Thoracic aorta endothelial cell (primary cell): Measurements from ENCODE around the gene LRP10. TPM values are rescaled to one million over a fixed set of nuclear protein-coding genes. Genes with fewer than 3 reads are reported as not detected.

ENCODE experiments used
- small RNA-seq: library from RNA; depleted of rRNA; stranded (forward); fragments of <200 nt; gene quantifications from one replicate; pipeline ENCODE3, GENCODE V24; 2012
- total RNA-seq: library from RNA; depleted of rRNA; stranded (reverse); fragments of >200 nt; gene quantifications from 2 replicates; pipeline ENCODE4 v1.2.3, GENCODE V29; 2012

LRP10 gene, protein sequence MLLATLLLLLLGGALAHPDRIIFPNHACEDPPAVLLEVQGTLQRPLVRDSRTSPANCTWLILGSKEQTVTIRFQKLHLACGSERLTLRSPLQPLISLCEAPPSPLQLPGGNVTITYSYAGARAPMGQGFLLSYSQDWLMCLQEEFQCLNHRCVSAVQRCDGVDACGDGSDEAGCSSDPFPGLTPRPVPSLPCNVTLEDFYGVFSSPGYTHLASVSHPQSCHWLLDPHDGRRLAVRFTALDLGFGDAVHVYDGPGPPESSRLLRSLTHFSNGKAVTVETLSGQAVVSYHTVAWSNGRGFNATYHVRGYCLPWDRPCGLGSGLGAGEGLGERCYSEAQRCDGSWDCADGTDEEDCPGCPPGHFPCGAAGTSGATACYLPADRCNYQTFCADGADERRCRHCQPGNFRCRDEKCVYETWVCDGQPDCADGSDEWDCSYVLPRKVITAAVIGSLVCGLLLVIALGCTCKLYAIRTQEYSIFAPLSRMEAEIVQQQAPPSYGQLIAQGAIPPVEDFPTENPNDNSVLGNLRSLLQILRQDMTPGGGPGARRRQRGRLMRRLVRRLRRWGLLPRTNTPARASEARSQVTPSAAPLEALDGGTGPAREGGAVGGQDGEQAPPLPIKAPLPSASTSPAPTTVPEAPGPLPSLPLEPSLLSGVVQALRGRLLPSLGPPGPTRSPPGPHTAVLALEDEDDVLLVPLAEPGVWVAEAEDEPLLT
- 94.7 and 101 TPM in 2 replicates for total RNA-seq

DNA sequence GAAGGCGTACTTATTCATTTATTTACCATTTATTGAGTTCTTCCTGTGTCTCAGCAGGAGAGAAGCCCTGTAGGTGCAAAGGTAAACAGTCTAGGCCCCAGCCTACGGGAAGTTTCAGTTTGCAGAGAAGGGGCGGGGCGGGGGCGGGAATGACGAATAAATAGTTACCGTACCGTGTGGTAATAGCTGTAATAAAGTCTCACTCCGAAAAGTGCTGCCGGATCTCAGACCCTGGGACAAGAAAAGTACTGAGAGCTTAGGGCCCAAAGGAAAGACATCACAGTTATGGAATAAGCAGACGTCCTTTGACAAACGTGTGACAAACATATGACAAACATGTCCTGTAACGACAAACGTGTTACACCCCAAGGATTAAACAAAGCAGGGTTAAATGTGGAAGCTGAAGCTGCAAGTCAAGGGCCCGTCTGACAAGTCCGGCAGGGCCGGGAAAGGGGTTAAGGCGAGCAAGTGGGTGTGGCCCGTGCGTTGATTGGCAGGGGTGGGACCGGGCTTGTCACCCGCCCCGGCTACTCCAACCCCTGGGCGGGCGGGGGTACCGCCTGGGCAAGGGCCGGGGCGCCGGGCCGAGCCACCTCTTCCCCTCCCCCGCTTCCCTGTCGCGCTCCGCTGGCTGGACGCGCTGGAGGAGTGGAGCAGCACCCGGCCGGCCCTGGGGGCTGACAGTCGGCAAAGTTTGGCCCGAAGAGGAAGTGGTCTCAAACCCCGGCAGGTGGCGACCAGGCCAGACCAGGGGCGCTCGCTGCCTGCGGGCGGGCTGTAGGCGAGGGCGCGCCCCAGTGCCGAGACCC, at the start of gene LRP10:
Gene LRP10 (plus strand): TSS at position 517 of the 809 bp plus-strand sequence. CDS start 564 bp downstream, outside the sequence.

DNA sequence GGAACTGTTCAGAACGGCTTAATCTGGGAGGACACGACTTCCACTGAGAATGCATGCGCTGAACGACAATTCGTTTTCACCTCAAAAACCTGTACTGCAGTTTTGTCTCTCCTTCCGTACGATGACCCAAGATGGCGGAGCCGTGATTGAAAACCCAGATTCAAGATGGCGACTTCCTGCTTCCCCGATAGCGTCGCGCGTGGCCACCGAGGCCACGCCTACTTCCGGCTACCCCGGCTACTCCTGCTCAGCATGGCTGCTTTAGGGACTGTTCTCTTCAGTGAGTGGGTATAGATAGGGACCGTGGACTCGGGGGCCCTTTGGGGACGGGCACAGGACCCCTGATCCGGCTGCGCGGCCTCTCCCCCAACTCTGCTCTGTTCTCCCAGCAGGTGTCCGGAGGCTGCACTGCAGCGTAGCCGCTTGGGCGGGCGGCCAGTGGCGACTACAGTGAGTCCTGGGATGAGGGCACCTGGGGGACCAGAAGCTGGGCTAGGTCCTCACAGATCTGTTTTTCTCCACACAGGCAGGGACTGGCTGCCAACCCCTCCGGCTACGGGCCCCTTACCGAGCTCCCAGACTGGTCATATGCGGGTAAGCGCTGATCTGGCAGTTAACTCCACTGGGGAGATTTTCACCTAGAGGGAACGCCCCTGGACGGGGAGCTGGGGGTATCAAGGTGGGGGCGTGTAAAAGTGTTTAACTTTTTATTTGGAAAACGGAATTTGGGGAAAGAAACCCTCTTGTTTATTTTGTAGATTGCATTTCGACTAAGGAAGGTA, 41.7 kb upstream of the LRP10 start, which contains the start of gene MRPL52:
Gene MRPL52 (plus strand): TSS at position 227 of the 782 bp plus-strand sequence. CDS start 26 bp downstream, at position 253.

DNA sequence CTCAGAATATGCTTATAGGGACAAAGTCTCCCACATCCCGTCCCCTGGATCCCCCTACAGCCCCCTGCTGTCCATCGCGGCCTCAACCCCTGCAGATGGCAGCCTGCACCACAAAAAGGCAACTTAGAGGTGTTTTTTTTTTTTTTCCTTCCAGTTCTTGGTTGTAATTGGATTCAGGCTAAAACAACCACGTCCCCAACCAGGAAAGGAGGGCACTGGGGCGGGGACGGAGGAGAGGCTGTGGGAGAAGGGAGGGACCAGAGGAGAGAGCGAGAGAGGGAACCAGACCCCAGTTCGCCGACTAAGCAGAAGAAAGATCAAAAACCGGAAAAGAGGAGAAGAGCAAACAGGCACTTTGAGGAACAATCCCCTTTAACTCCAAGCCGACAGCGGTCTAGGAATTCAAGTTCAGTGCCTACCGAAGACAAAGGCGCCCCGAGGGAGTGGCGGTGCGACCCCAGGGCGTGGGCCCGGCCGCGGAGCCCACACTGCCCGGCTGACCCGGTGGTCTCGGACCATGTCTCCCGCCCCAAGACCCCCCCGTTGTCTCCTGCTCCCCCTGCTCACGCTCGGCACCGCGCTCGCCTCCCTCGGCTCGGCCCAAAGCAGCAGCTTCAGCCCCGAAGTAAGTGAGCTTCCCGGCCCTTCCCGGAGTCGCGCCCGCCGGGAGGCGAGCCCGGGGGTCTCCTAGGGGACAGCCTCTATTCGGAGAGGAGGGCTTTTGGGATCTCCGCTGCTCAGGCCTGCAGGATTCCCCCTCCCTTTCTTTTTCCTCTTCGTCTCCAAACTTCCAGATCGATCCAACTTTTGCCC, 35.0 kb upstream of the LRP10 start, which contains the start of gene MMP14:
Gene MMP14 (plus strand): TSS at position 285 of the 813 bp plus-strand sequence. CDS start 233 bp downstream, at position 518.

DNA sequence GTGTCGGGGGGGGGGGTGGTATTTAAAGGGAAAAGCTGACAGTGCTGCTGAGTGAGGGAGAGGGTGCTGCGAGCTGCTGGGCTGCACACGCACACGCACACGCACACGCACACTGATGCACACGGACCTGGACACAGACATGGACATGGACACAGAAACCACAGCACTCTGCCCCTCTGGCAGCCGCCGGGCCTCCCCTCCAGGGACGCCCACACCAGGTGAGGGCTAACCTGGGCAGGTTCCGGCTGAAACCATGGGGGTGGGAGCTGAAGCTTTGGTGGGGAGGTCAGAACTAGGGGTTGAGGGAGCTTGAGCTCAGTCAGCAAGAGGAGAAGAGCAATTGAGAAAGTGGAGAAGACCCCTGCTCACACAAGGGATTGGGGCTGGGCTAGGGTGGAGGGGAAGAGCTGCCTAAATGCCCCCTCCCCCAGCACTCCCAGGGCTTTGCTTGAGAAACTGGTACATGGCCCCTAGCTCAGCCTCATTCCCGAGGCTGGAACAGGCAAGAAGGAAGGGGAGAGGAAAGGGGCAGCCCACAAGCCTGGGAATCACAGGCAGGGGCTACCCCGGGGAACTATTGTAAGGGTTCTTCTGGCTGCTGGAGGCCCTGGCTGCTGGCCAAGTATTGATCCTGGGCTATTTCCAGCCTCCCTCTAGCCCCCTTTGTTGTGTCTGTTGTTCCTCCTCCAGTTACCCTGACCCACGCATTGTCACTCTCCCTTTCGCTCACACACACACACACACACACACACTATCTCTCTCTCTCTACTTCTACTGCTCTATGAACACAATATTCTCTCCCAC, 11.8 kb downstream of the LRP10 start, which contains the start of gene REM2:
Gene REM2 (plus strand): TSS at position 50 of the 804 bp plus-strand sequence. CDS start 66 bp downstream, at position 116.

DNA sequence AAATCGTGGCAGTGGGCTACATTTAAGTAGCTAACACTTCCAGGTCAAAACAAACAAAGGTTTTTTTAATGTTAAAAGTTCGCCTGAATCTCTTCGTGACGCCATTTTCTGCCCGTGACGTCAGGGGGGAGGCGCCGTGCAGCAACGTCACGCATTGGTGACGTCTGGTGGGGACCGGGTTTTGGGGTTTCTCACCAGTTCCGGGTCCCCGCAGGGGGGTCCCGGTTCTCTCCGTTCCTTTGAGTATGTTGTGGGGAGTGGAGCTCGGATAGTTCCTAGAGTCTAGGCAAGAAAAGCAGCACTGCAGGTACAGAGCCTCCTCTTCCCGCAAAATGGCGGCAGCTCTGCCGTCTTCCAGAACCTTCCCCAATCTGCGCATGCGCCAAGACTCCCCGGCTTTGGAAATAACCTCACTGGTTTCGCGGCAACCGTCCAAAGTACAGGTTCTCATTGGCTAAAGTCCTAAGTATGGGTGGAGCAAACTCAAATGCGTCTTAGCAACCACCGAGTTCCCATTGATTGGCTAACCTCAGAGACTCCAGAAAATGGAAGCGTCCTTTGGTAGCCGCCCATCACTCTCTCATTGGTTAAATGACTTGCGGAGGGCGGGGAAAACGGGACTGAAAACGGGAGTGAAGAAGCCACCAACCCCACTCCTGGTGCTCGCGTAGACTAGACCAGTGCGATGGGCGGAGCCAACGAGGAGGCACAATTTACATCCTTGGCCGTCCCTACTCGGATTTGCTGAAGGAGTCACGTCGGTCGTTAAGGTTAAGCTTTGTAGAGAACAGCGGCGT, 47.5 kb downstream of the LRP10 start, which contains the start of gene RBM23:
Gene RBM23 (minus strand): TSS at position 346 of the 797 bp plus-strand sequence.

DNA sequence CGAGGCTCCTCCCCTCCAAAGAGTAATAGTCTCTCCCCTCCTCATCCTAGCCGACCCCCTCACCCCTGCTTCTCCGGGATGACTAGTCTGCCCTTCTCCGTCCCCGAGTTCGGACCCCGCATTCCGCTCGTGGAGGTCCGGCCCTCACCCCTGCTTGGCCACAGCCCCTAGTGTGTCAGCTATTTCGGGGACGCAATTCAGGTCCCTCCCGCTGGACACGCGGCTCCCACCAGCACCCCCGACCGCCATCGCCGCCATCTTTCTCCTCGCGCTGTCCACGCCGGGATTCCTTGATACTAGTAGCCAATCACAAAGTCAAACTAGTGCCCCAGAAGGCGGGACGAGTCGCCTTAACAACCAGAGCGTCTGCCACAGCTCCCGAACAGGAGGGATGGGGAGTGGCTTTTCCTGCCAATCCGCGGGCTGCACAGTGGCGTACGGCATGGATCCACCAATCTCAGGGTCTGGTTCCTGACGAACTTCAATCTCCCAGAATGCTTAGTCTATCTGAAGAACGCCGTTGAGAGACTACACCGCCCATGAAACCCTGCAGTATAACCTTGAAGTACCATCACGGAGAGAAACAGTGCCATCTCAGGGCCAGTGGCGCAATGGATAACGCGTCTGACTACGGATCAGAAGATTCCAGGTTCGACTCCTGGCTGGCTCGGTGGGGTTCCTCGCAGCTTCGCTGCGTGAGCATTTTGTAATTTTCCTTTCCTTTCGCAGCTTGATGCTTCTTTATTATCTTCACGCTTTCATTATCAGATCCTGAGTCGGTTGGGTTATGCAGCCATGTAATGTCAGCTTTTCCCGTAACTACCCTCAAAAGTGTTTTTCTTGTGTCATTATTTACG, 57.8 kb downstream of the LRP10 start, which contains the start of gene PRMT5:
Gene PRMT5 (minus strand): TSS at position 273 of the 857 bp plus-strand sequence. CDS start 15 bp downstream, at position 258.

Small RNA genes within 50 kb of the gene (small RNA-seq; reads per million reads assigned to genes)
- gene RF00019: not detected

Other genes starting within 250 kb of the LRP10 start
- gene OR6J1, start 227.4 kb upstream of the LRP10 start, total RNA-seq: not detected in 2 replicates
- 122 and 158 TPM in 2 replicates for gene OXA1L, start 105.1 kb upstream of the LRP10 start, total RNA-seq
- 14.7 and 20.9 TPM in 2 replicates for gene SLC7A7, start 56.3 kb upstream of the LRP10 start, total RNA-seq
- 56.9 and 73.1 TPM in 2 replicates for gene MRPL52, start 41.9 kb upstream of the LRP10 start, total RNA-seq
- gene MMP14, start 35.2 kb upstream of the LRP10 start, total RNA-seq: 261 and 318 TPM in 2 replicates
- 0.13 TPM in 1 of 2 replicates, not detected in the other for gene REM2, start 11.5 kb downstream of the LRP10 start, total RNA-seq
- gene RBM23, start 47.4 kb downstream of the LRP10 start, total RNA-seq: 96.0 and 99.1 TPM in 2 replicates
- 60.6 and 70.9 TPM in 2 replicates for gene PRMT5, start 57.6 kb downstream of the LRP10 start, total RNA-seq
- 49.6 and 55.0 TPM in 2 replicates for gene HAUS4, start 85.3 kb downstream of the LRP10 start, total RNA-seq
- gene AJUBA, start 110.8 kb downstream of the LRP10 start, total RNA-seq: 39.9 and 52.0 TPM in 2 replicates
- gene C14orf93, start 138.4 kb downstream of the LRP10 start, total RNA-seq: 3.6 and 4.9 TPM in 2 replicates
- 225 TPM in 2 replicates for gene PSMB5, start 163.2 kb downstream of the LRP10 start, total RNA-seq
- gene PSMB11, start 170.5 kb downstream of the LRP10 start, total RNA-seq: not detected in 2 replicates
- 8.9 and 9.8 TPM in 2 replicates for gene CDH24, start 185.8 kb downstream of the LRP10 start, total RNA-seq
- 126 and 134 TPM in 2 replicates for gene ACIN1, start 223.4 kb downstream of the LRP10 start, total RNA-seq
- gene C14orf119, start 223.8 kb downstream of the LRP10 start, total RNA-seq: 41.9 and 45.7 TPM in 2 replicates
- gene CIROP, start 233.2 kb downstream of the LRP10 start, total RNA-seq: not detected in 2 replicates
- gene CEBPE, start 247.5 kb downstream of the LRP10 start, total RNA-seq: not detected in 2 replicates